ENCODE data around the gene SLIT3.

- TF ChIP-seq CTCF (IDR thresholded peaks at IDR 0.05; ENCODE audit: low read depth, low read length, poor library complexity, severe bottlenecking) (no peak), EZH2phosphoT487 (IDR thresholded peaks at IDR 0.05; ENCODE audit: borderline replicate concordance, low read length) (no peak)
These were observed 199.0 kb downstream of the SLIT3 start for GRCh38 chr5:169101966-169102365.

Measured in DOHH2 (cell line).